Erythroblast (primary cell): ENCODE data around the gene PRDM2.

Experiments
- GATA1 ChIP-seq: IDR thresholded peaks from 2 replicates; pipeline ENCODE4 v1.6.1; 2011; ENCODE audit warnings: low read depth, mild to moderate bottlenecking, control low read depth, low read length, moderate library complexity
- POLR2A ChIP-seq: IDR thresholded peaks from 2 replicates; pipeline ENCODE4 v1.6.1; 2011; ENCODE audit warnings: mild to moderate bottlenecking, low read length

- TF ChIP-seq POLR2A (no peak), GATA1 (no peak)
These were observed 10.1 kb downstream of the PRDM2 start for GRCh38 chr1:13710086-13710485.
